ENCODE data around the gene CMTM2. TPM values are rescaled to one million over a fixed set of nuclear protein-coding genes. Genes with fewer than 3 reads are reported as not detected.

The CMTM2 gene
- 0.15 TPM in 1 of 5 replicates, not detected in the others for total RNA-seq (2022; extraction: Qiagen RNA extraction)

DNA sequence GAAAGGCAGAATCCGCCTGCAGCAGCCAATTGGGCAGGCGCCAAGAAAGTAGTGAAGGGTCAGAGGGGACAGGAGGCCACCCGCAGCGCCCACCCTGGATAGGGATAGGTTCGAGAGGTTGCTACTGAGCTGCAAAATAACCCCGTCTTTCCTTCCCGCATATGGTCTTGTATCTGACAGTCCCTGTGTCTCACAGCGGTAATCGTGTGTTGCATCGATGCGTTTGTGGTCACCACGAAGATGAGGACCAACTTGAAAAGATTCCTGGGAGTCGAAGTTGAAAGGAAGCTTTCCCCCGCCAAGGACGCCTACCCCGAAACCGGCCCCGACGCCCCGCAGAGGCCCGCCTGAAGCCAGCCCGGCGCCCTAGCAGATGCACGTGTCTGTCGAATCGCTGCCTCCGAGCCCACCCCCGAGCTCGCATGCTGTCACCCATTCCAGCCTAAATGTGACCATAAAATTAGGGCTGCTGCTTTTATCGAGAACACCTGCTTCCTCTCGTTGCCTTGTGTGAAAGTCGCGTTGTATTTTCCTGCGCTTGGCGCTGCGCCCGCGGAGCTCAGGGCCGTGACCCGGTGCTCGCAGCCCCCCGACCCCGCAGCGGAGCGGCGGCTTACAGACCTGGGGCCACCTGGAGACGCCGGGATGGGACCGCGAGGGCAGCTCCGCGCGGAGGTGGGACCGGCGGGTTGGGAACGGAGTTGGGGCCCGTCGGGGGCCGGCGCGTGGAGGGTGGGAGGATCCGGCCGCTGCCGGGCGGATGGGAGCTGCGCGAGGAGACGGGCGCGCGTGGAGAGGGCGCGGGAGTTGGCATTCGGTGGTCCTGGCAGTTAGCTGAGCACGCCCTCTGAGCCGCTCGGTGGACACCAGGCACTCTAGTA lies at the start of gene CMTM2:
Gene CMTM2 (plus strand): TSS at position 813 of the 881 bp plus-strand sequence. CDS start 145 bp downstream, outside the sequence.

DNA sequence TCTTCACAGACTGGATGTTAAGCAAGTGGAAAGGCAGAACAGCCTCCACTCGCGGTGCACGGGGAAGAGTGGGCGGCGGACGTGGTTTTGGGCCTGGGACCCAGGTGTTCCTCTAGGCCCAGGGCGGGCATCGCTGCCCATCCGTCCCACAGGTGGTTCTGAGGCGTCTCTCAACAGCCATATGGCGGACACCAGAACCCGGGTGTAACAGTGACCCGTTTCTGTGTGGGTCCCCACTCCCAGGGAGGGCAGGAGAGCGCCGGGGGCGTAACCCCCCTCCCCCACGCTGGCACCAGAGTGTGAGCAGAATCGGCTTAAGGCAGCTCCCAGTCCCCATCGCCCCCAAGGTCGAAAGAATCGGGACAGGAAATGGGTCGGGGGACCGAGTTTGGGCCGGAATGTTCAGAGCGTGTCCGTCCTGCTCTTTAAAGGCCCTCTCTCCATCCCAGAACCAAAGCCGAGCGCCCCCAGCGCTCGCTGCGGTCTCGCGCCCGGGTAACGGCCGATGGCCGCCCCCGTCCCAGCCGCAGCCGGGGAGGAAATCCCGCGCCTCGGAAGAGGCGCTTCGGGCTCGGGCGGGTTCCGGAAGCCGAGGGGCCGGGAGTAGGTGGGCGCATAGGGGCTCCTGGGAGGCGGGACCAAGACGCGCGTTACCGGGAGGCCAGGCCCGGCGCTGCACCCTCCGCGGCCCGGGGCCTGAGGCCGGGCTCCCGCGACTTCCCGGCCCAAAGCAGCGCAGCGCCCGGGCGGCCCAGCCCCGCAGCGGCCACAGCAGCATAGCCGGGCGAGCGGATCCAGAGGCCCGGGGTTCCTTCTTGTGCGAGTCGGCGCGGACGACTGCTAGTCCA lies 29.8 kb upstream of the CMTM2 start, which contains the start of gene TK2:
Gene TK2 (minus strand): TSS at position 839 of the 848 bp plus-strand sequence. CDS start 61 bp downstream, at position 778.

DNA sequence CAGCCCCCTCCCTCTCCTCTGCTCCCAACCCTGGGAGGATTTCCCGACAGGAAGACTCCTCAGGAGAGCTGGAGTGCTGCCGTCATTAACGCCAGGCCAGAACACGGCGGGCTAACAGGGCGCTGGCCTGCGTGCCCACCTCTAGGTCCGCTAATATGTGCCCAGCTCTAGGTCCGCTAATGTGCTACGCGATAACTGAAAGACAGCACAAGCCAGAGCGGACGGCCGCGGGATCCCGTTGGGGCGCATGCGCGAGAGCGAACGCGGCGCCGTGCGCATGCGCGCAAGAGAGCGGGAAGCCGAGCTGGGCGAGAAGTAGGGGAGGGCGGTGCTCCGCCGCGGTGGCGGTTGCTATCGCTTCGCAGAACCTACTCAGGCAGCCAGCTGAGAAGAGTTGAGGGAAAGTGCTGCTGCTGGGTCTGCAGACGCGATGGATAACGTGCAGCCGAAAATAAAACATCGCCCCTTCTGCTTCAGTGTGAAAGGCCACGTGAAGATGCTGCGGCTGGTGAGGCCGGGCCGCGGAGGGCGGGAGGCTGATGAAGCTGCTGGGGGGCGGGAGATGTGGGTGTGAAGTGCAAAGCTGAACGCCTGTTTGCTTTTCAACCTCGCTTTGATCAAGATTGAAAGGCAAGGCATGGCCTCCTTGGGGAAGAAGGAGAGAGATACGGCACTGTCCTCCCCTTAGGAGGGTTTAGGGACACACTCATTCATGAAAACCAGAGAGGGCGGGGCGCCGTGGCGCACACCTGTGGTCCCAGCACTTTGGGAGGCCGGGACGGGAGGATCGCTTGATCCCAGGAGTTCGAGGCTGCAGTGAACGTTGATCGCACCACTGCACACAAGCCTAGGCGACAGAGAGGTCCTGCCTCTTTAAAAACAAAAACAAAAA lies 26.7 kb upstream of the CMTM2 start, which contains the start of gene CKLF:
Gene CKLF (plus strand): TSS at position 291 of the 892 bp plus-strand sequence. CDS start 140 bp downstream, at position 431.

DNA sequence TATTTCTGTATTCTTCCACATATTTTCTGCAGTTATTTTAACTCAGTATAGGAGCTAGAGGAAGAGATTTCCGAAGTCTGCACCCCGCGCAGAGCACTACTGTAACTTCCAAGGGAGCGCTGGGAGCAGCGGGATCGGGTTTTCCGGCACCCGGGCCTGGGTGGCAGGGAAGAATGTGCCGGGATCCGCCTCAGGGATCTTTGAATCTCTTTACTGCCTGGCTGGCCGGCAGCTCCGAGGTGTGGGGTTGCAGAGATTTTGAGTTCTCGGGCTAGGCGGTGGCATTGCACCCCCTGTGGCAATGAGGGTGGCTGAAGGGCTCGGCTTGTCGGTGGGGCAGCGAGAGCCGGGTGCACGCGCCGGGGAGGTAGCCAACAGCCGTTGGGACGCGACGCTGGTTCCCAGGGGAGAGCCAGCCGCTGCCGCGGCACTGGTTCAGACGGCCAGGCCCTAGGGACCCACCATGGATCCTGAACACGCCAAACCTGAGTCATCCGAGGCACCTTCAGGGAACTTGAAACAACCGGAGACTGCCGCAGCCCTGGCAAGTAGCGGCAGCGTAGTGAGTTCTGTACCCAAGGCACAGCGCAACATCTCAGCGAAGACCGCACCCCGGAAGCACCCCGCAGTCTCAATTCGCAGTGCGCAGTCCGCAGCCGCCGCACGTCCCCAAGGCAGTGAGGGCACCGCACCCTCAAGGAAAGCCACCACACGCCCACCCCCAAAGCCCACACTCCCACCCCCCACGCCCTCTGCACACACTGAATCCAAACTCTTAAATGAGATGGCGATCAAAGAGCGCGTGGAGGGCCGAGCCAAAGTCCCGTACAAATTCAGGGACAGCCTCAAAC lies 13.0 kb upstream of the CMTM2 start, which contains the start of gene CMTM1:
Gene CMTM1 (plus strand): TSS at position 389 of the 851 bp plus-strand sequence. CDS start 75 bp downstream, at position 464.

DNA sequence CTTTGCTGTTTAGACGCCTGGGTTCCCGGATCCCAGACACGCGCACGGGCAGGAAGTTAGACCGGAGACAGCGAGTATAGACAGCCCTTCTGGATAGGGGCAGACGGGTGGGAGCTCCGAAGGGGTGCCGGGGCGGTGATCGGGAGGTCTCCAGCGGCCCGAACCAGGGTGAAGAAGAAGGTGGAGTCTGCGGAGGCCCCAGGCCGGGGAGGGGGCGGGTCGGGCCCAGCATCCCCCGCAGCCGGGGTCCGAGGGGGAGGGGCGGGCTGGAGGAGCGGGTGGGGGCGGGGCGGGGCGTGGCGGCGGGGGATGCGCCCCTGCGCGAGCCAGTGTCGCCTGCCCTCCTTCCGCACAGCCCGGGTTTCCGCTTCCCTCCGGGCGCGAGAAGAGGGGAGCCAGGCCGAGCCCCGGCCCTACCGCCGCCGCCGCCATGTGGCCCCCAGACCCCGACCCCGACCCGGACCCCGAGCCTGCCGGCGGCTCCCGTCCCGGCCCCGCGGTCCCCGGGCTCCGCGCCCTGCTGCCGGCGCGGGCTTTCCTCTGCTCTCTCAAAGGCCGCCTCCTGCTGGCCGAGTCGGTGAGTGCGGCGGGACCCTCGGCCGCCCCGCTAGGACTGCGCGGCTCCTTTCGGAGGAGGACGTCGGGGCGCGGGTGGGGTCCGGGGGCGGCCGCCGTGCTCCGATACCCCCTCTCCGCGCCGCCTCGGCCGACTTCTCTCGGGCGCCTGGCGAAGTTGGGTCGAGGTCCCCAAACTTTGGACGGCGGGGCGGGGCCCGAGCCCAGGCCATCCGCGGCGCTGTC lies 25.3 kb downstream of the CMTM2 start, which contains the start of gene CMTM3:
Gene CMTM3 (plus strand): TSS at position 329 of the 801 bp plus-strand sequence. CDS start 102 bp downstream, at position 431.

Other genes starting within 250 kb of the CMTM2 start
- 0.14 to 0.34 TPM (median 0.19 TPM) in 5 replicates for gene CDH5, start 212.8 kb upstream of the CMTM2 start, total RNA-seq (2022; extraction: Qiagen RNA extraction)
- gene BEAN1, start 152.2 kb upstream of the CMTM2 start, total RNA-seq (2022; extraction: Qiagen RNA extraction): 3.7 to 6.7 TPM (median 4.6 TPM) in 5 replicates
- gene TK2, start 29.3 kb upstream of the CMTM2 start, total RNA-seq (2022; extraction: Qiagen RNA extraction): 16.4 to 19.3 TPM (median 18.4 TPM) in 5 replicates
- 66.9 to 76.0 TPM (median 71.3 TPM) in 5 replicates for gene CKLF, start 26.9 kb upstream of the CMTM2 start, total RNA-seq (2022; extraction: Qiagen RNA extraction)
- gene CMTM1, start 13.0 kb upstream of the CMTM2 start, total RNA-seq (2022; extraction: Qiagen RNA extraction): 0.49 to 1.8 TPM (median 1.1 TPM) in 5 replicates
- gene CMTM3, start 25.2 kb downstream of the CMTM2 start, total RNA-seq (2022; extraction: Qiagen RNA extraction): 85.6 to 94.6 TPM (median 92.5 TPM) in 5 replicates
- gene CMTM4, start 117.3 kb downstream of the CMTM2 start, total RNA-seq (2022; extraction: Qiagen RNA extraction): 21.2 to 37.2 TPM (median 33.0 TPM) in 5 replicates
- gene DYNC1LI2, start 172.1 kb downstream of the CMTM2 start, total RNA-seq (2022; extraction: Qiagen RNA extraction): 41.2 to 52.7 TPM (median 48.3 TPM) in 5 replicates
- not detected in 5 replicates for gene TERB1, start 222.1 kb downstream of the CMTM2 start, total RNA-seq (2022; extraction: Qiagen RNA extraction)

Data from A549 treated with Mapracorat at 1 μM for 4 hours (cell line).